ENCODE data around the gene IGF2R.

DNA sequence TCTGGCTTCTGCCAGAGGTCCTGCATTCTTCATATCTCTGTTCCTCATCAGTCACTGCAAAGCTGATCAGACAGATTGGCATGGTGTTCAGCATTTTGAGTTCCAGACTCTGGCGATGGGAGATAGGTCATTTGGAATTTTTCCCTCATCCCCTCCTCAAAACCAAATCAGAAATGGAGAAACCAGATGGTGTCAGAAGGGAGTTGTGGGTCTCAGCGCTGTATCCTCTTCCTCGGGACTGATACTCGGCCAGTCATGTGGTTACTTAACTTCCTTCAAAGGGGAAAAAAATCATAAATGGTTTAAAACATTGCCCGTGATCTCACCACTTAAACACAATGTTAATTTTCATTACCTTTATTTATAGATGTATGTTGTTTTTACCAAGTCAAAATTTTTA, 75.8 kb downstream of the IGF2R start:
- TF ChIP-seq, protein P1, sequence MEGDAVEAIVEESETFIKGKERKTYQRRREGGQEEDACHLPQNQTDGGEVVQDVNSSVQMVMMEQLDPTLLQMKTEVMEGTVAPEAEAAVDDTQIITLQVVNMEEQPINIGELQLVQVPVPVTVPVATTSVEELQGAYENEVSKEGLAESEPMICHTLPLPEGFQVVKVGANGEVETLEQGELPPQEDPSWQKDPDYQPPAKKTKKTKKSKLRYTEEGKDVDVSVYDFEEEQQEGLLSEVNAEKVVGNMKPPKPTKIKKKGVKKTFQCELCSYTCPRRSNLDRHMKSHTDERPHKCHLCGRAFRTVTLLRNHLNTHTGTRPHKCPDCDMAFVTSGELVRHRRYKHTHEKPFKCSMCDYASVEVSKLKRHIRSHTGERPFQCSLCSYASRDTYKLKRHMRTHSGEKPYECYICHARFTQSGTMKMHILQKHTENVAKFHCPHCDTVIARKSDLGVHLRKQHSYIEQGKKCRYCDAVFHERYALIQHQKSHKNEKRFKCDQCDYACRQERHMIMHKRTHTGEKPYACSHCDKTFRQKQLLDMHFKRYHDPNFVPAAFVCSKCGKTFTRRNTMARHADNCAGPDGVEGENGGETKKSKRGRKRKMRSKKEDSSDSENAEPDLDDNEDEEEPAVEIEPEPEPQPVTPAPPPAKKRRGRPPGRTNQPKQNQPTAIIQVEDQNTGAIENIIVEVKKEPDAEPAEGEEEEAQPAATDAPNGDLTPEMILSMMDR (optimal IDR thresholded peaks at IDR 0.05 in 1 of 3, IDR thresholded peaks at IDR 0.05 in 1 of 3, conservative IDR thresholded peaks at IDR 0.05 in 1 of 3; ENCODE audit: extremely low read depth in 1 of 3, insufficient read depth in 2 of 3, low read length in 3 of 3): no peak
- no peak for TF ChIP-seq EZH2 (IDR thresholded peaks at IDR 0.05; ENCODE audit: low read length)

Data from keratinocyte (primary cell).